Gastrocnemius medialis (tissue), 4 donors: Measurements from ENCODE around the gene DMGDH. TPM values are rescaled to one million over a fixed set of nuclear protein-coding genes. Genes with fewer than 3 reads are reported as not detected.

Experiments used
- ATAC-seq, 2 donors: fragments of 150-250 bp; one replicate each; pipeline ENCODE4 v1.9.1; 2016
- DNase-seq, 2 donors: peaks; one replicate each; pipeline ENCODE4 v3.0.0-alpha.2; 2019
- H3K27ac ChIP-seq, 4 donors: fragments of 200-600 bp; sonication (generic); 1 replicate in 1 of 4; 2 replicates in 3 of 4; pipeline ENCODE4 v1.5.1; 2016 to 2018; ENCODE audit warnings: mild to moderate bottlenecking in 2 of 4, moderate library complexity in 1 of 4
- H3K27me3 ChIP-seq, 3 donors: fragments of 200-600 bp; sonication (generic) in 2 of 3; 1 replicate in 1 of 3; 2 replicates in 2 of 3; pipeline versions ENCODE4 v1.5.1 to v1.6.0; 2016 to 2019; ENCODE audit warnings: mild to moderate bottlenecking in 1 of 3, moderate library complexity in 1 of 3
- H3K36me3 ChIP-seq, 2 donors: fragments of 200-600 bp; sonication (generic) in 1 of 2; one replicate each; pipeline ENCODE4 v1.5.1; 2017 to 2018
- H3K4me1 ChIP-seq, 2 donors: fragments of 200-600 bp; sonication (generic) in 1 of 2; one replicate each; pipeline ENCODE4 v1.5.1; 2016 to 2017; ENCODE audit warnings: mild to moderate bottlenecking in 2 of 2
- H3K4me3 ChIP-seq, 4 donors: fragments of 200-600 bp; sonication (generic) in 3 of 4; 1 replicate in 1 of 4; 2 replicates in 3 of 4; pipeline ENCODE4 v1.5.1; 2016 to 2019; ENCODE audit warnings: mild to moderate bottlenecking in 2 of 4
- H3K9me3 ChIP-seq, 3 donors: fragments of 200-600 bp; sonication (generic) in 2 of 3; 1 replicate in 1 of 3; 2 replicates in 2 of 3; pipeline ENCODE4 v1.5.1; 2016 to 2019
- POLR2A ChIP-seq, 2 donors: fragments of 450-650 bp; IDR thresholded peaks; one replicate each; pipeline ENCODE4 v1.6.1; 2017; ENCODE audit warnings: antibody characterized with exemption in 2 of 2, mild to moderate bottlenecking in 2 of 2, moderate library complexity in 2 of 2
- in situ Hi-C, 4 donors: fragments of 200-750 bp; cut with MboI; loops; one replicate each; pipeline versions ENCODE4 v1.15.0 to v1.8.0; 2017; ENCODE audit warnings: low sequenced_read_pairs in 4 of 4
- intact Hi-C: fragments of 100-400 bp; cut with DNase I; formaldehyde crosslinking; loops from one replicate; pipeline ENCODE4 v1.15.1; 2023; ENCODE audit warnings: low total_unique reads
- total RNA-seq, 4 donors: library from RNA; depleted of rRNA; stranded (reverse); fragments of >200 nt; gene quantifications; one replicate each; pipeline versions ENCODE4 v1.1.0 to v1.2.3, GENCODE V29; 2016
- TF ChIP-seq, protein P1 (sequence below), 5 experiments: fragments of 450-650 bp in 3 of 5; fragments of 200-600 bp in 2 of 5; sonication (generic) in 2 of 5; IDR thresholded peaks in 4 of 5; conservative IDR thresholded peaks in 1 of 5; 1 replicate in 4 of 5; 2 replicates in 1 of 5; pipeline ENCODE4 v1.5.1; 2016 to 2019; ENCODE audit warnings: antibody characterized with exemption in 5 of 5, mild to moderate bottlenecking in 3 of 5, moderate library complexity in 3 of 5

DMGDH gene
- total RNA-seq, 4 donors from 2014 or later = 0.15 to 1.8 (median 0.65) TPM

DNA sequence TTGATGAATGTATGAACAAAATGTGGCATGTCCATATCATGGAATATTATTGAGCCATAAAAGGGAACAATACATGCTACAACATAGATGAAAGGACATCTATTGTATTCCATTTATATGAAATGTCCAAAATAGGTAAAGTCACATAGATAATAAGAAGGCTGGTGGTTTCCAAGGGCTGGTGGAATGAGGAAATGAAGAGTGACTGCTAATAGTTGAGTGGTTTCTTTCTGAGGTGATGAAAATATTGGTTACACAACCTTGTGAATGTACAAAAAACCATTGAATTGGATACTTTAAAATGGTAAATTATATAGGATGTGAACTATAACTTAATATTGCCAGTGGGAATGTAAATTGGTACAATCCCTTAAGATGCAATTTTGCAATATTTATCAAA is 89.6 kb downstream of the DMGDH start:
- peaks cover 0 to 7% of the 10 kb centered on the region in 2 donors for H3K4me1 ChIP-seq
- intact Hi-C loops = loop anchor here (5.0 to 10.0 kb wide), 2 partner anchors 73 to 615 kb away; partner anchors contain the start of gene SCAMP1
- H3K27me3 ChIP-seq = no peaks in the 10 kb centered on the region
- no peak for DNase-seq
- ATAC-seq = no peak
- no peak overlapping the region for H3K4me3 ChIP-seq
- in situ Hi-C loops = no loop called here
- TF ChIP-seq, protein P1, sequence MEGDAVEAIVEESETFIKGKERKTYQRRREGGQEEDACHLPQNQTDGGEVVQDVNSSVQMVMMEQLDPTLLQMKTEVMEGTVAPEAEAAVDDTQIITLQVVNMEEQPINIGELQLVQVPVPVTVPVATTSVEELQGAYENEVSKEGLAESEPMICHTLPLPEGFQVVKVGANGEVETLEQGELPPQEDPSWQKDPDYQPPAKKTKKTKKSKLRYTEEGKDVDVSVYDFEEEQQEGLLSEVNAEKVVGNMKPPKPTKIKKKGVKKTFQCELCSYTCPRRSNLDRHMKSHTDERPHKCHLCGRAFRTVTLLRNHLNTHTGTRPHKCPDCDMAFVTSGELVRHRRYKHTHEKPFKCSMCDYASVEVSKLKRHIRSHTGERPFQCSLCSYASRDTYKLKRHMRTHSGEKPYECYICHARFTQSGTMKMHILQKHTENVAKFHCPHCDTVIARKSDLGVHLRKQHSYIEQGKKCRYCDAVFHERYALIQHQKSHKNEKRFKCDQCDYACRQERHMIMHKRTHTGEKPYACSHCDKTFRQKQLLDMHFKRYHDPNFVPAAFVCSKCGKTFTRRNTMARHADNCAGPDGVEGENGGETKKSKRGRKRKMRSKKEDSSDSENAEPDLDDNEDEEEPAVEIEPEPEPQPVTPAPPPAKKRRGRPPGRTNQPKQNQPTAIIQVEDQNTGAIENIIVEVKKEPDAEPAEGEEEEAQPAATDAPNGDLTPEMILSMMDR (IDR thresholded peaks at IDR 0.05 in 4 of 5, conservative IDR thresholded peaks at IDR 0.05 in 1 of 5) = no peak
- no peak for TF ChIP-seq POLR2A (IDR thresholded peaks at IDR 0.05)
- H3K9me3 ChIP-seq = no peaks in the 10 kb centered on the region
- H3K36me3 ChIP-seq = no peaks in the 10 kb centered on the region
- no peak overlapping the region for H3K27ac ChIP-seq

DNA sequence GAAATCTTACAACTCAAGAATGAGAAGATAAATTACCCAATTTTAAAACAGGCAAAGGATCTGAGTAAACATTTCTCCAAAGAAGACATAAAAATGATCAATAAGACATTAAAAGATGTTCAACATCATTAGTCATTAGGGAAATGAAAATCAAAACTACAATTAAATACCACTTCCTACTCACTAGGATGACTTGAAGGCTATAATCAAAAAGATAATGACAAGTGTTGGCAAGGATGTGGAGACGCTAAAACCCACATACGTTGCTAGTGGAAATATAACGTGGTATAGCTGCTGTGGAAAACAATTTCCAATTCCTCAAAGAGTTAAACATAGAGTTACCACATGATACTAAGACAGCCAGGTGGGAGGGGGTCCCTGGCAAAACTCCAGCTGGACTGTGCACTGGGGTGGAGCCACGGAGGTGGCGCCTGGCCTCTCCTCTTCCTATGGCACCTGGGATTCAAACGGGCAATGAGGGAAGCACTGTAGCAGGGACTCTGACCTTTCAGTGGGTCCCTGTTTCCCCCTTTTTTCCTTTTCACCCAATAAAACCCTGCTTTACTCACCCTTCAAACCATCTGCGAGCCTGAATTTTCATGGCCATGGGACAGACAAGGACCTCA is 90.2 kb downstream of the DMGDH start:
- H3K4me1 ChIP-seq = peaks cover 3 to 10% of the 10 kb centered on the region in 2 donors
- TF ChIP-seq, protein P1 (IDR thresholded peaks at IDR 0.05 in 4 of 5, conservative IDR thresholded peaks at IDR 0.05 in 1 of 5) = no peak
- no peak for TF ChIP-seq POLR2A (IDR thresholded peaks at IDR 0.05)

DNA sequence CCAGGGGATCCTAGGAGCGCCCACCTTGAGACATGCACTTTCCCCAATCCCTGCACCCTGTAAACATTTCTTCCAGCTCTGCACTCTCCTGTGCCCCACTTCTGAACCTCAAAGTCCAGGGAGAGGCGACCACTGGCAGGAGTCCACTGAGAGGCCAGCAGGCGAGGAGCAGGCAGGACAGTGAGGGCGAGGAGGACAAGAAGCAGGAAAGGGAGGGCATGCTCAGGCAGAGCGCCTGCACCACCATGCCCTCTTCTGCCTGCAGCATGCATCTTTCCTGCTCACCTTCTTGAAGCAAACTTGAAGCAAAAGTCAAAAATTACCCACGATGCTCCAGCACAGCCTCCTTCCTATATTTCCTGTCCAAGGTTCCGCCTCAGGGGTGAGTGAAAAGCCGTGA is 94.4 kb downstream of the DMGDH start:
- H3K4me3 ChIP-seq = no peak overlapping the region
- no peaks in the 10 kb centered on the region for H3K9me3 ChIP-seq
- DNase-seq = no peak
- ATAC-seq = no peak
- no peak overlapping the region for H3K27ac ChIP-seq
- H3K4me1 ChIP-seq = peaks cover 16 to 17% of the 10 kb centered on the region in 2 donors
- no peak for TF ChIP-seq POLR2A (IDR thresholded peaks at IDR 0.05)
- TF ChIP-seq, protein P1 (IDR thresholded peaks at IDR 0.05 in 4 of 5, conservative IDR thresholded peaks at IDR 0.05 in 1 of 5) = no peak
- intact Hi-C loops = no loop called here
- H3K36me3 ChIP-seq = no peaks in the 10 kb centered on the region
- H3K27me3 ChIP-seq = no peaks in the 10 kb centered on the region
- in situ Hi-C loops = no loop called here

More for the DNA sequence above, 90.2 kb downstream of the DMGDH start:
- intact Hi-C loops = no loop called here
- Histone ChIP-seq H3K36me3 (no peaks in the 10 kb centered on the region), H3K9me3 (no peaks in the 10 kb centered on the region), H3K4me3 (no peak overlapping the region), H3K27me3 (no peaks in the 10 kb centered on the region), H3K27ac (no peak overlapping the region)
- in situ Hi-C loops = no loop called here
- no peak for ATAC-seq
- no peak for DNase-seq

DNA sequence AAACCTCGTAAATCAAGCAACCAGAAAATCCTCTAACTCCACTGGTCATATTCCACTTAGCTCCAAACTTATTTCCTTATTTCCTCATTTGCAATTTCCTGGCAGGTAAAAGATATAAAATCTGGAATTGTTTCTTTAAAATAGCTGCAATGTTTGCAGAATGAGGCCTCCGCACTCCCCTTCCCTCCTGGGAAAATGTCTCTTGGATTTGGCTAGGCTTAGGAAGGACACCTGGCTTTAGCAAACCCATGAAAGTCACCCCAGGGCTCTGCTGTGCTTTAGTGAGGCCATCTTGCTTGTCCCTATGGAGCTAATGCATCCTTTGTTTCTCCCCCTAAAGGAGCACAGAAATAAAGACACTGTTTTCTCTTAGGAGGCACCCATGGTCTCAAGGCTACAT is 94.9 kb downstream of the DMGDH start:
- TF ChIP-seq, protein P1 (IDR thresholded peaks at IDR 0.05 in 4 of 5, conservative IDR thresholded peaks at IDR 0.05 in 1 of 5) = no peak
- TF ChIP-seq POLR2A (IDR thresholded peaks at IDR 0.05) = no peak
- in situ Hi-C loops = loop anchor here in 3 of 4 donors (25.0 kb wide), 3 partner anchors 437 to 662 kb away; no protein-coding TSS in a partner anchor
- Histone ChIP-seq H3K4me3 (no peak overlapping the region), H3K9me3 (no peaks in the 10 kb centered on the region), H3K4me1 (peaks cover 16 to 17% of the 10 kb centered on the region in 2 donors), H3K27ac (no peak overlapping the region), H3K27me3 (no peaks in the 10 kb centered on the region), H3K36me3 (no peaks in the 10 kb centered on the region)
- DNase-seq (no peak), ATAC-seq (no peak)
- intact Hi-C loops = no loop called here
